GM12891 (cell line): ENCODE measurements around the gene ADGRV1.

Source experiments
- PAX5 ChIP-seq: IDR thresholded peaks from 2 replicates; pipeline ENCODE4 v1.6.1; 2011; ENCODE audit warnings: low read length, moderate library complexity, mild to moderate bottlenecking; ENCODE audit not compliant: insufficient read depth, severe bottlenecking
- POLR2A ChIP-seq: IDR thresholded peaks from 2 replicates; pipeline ENCODE4 v1.6.1; 2011; ENCODE audit warnings: low read depth, low read length, control low read depth
- POLR2AphosphoS5 ChIP-seq: IDR thresholded peaks from 2 replicates; pipeline ENCODE4 v1.6.1; 2011; ENCODE audit warnings: low read depth, low read length, control low read depth
- POU2F2 ChIP-seq: IDR thresholded peaks from 2 replicates; pipeline ENCODE4 v1.6.1; 2011; ENCODE audit warnings: low read depth, mild to moderate bottlenecking, control low read depth, low read length, moderate library complexity
- SPI1 ChIP-seq: IDR thresholded peaks from 2 replicates; pipeline ENCODE4 v1.6.1; 2011; ENCODE audit warnings: low read depth, low read length, control low read depth
- TAF1 ChIP-seq: IDR thresholded peaks from 2 replicates; pipeline ENCODE4 v1.6.1; 2011; ENCODE audit warnings: low read depth, low read length, control low read depth

GRCh38 chr5:90889325-90889600 lies 330.7 kb downstream of the ADGRV1 start:
- TF ChIP-seq SPI1 (no peak), POLR2AphosphoS5 (no peak), TAF1 (no peak), POLR2A (no peak), POU2F2 (no peak), PAX5 (no peak)
